ENCODE measurements around the gene SFTPA2. TPM values are rescaled to one million over a fixed set of nuclear protein-coding genes. Genes with fewer than 3 reads are reported as not detected.
"Not testable (repeated sequence)": the region's sequence is repeated elsewhere in the genome, so short reads cannot be mapped to it uniquely, and the experiment has no call there.

SFTPA2 gene
- total RNA-seq, 1 donor from 2014 or later = not detected

DNA sequence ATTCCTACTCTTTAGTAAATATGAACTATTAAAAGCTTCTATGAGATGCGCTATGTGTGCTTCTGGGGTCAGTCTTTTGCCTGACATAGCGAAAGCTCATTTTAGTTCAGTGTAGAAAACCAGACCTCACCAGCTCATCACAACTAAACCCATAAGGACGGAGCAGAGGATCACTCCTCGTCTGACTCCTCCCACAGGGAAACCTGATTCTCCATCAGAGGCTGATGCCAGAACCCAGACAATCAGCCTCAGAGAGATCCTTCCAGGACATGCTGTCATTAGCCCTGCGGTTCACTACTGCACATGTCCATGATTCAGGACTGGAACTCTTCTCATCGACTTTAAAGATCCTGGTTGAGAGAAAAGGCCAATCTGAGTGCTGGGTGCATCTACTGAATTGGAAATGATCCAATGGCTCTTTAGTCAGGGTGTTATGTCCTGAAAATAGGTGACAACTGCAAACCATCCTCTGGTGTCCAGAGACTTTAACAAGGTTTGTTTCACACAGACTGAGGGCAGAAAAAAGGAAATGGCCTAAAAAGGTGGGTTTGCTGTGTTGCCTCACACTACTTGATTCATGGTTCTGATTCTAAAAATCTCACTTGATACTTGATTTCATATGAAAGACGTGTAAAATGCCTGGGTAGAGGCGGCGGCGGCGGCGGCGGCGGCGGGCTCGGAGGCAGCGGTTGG lies 48.2 kb downstream of the SFTPA2 start, which contains the start of gene EIF5AL1:
EIF5AL1 (plus strand) TSS at position 643 of the 693 bp plus-strand sequence. CDS start 117 bp downstream, outside the sequence.
- DNase-seq (ENCODE audit: low read depth in 2 of 2) = not testable (repeated sequence)

DNA sequence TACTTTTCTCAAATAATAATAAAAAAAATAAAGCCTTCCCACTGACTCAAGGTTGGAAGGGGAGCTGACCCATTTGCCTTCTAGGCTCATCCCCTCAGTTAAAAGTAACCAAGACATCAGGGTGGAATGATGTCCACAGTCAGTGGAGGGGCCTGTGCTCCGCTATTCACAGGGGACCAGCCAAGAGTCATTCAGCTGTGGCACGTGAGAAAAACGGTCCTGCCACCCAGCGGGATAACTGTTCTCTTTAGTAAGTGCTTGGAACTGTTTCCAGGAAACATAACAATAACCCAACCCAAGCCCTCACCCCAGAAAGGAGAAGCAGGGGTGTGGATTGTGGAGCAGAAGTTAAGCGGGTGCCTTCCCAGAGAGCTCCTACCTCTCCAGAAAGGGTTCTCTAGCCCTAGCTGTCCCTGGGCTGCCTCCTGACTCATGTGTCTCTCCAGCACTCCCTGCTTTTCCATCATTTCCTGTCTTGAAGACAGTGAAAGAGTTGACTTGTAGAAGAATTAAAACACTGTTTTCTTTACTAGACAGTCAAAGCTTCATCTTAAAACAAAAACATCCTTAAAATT lies 50.2 kb downstream of the SFTPA2 start:
- DNase-seq (ENCODE audit: low read depth in 2 of 2) = not testable (repeated sequence)

DNA sequence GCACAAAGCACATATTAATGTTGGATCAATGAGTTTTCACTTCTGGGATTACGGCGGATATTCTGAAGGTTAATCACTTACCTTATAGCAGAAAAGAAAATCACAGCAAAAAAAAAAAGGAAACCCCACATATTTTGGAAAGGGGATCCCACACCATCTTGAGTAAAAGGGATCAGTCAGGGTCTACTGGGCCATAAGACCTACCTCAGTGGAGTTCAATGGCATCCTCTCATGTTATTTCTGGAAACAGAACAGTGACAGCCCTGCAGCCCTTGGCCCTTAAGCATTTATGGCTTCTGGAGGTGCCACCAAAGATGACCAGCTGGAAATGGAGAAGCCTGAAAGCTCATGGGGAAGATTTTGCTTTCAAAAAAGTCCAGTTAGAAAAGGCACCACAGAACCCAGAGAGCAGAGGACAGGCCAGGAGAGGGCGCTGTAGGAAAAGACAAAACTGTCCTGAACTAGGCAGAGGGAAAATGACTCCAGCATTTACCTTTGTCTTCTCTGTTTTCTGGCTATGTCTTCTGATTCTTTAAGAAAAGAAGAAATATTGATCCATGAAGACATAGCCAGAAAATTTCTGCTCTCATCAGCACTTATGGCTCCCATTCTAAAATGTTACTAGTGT lies 50.8 kb downstream of the SFTPA2 start:
- DNase-seq (ENCODE audit: low read depth in 2 of 2) = not testable (repeated sequence)

DNA sequence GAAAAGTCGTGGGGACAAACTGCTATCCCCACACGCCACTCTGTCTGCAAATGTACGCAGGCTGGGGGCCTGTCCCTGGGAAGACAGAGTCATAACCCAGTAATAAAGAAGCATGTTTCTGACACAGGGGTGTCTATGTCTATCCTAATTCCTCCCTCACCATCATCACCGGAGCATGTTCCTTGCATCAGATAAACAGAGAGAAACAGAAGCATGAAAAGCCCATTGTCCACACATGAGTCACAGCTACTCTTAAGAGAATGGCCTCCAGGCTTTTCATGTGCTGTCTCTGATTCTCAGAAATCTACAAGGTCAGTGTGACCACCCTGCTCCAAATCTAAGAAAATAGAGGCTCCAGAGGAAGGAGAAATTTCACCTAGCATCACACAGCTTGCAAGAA lies 52.0 kb downstream of the SFTPA2 start:
- DNase-seq (ENCODE audit: low read depth in 2 of 2) = not testable (repeated sequence)

DNA sequence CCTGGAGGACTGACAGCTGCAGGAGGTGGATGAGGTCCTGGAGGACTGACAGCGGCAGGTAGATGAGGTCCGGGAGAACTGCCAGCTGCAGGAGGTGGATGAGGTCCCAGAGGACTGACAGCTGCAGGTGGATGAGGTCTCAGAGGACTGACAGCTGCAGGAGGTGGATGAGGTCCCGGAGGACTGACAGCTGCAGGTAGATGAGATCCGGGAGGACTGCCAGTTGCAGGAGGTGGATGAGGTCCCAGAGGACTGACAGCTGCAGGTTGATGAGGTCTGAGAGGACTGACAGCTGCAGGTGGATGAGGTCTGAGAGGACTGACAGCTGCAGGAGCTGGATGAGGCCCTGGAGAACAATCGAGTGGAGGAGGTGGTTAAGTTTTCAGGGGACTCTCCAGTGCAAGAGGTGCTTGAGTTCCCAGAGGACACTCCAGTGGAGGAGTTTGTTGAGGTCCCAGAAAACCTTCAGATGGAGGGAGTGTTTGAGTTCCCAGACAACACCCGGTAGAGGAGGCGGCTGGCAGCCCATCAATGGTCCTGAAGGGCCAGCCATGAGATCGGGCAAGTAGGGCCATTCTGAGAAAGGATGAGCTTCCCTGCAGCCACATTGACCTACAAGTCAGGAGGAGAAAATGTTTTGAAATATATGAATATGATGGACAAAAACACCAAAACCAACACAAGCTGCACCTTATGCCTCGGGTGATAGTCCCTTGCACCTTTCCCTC lies 52.6 kb downstream of the SFTPA2 start:
- DNase-seq (ENCODE audit: low read depth in 2 of 2) = no peak

Other genes with a start within 250 kb of the SFTPA2 start
- 10.9 and 13.1 TPM in 2 replicates for gene PPIF, start 212.9 kb downstream of the SFTPA2 start, total RNA-seq
- gene ZCCHC24, start 114.8 kb downstream of the SFTPA2 start, total RNA-seq = 2.8 and 4.0 TPM in 2 replicates
- gene EIF5AL1, start 47.9 kb downstream of the SFTPA2 start, total RNA-seq = 0.20 and 0.22 TPM in 2 replicates
- gene SFTPA1, start 50.5 kb upstream of the SFTPA2 start, total RNA-seq = not detected in 2 replicates
- 0.20 and 0.44 TPM in 2 replicates for gene NUTM2B, start 142.8 kb upstream of the SFTPA2 start, total RNA-seq